MM.1S (cell line): ENCODE data around the gene PTPRN2.

ENCODE experiments used
- DNase-seq: peaks from one replicate; pipeline ENCODE4 v3.0.0-alpha.2; 2015
- H2AFZ ChIP-seq: fragments of 300-600 bp; sonication (generic); 2 replicates; pipeline ENCODE4 v1.6.0; 2016; ENCODE audit warnings: antibody characterized with exemption, low read length
- H3F3A ChIP-seq: fragments of 300-600 bp; sonication (generic); 2 replicates; pipeline ENCODE4 v1.6.1; 2016; ENCODE audit warnings: mild to moderate bottlenecking, antibody characterized with exemption, low read length, moderate library complexity, mixed read lengths; ENCODE audit not compliant: insufficient read depth
- H3K27ac ChIP-seq: fragments of 300-600 bp; sonication (generic); 2 replicates; pipeline ENCODE4 v1.5.1; 2016; ENCODE audit warnings: mild to moderate bottlenecking, low read length
- H3K27me3 ChIP-seq: fragments of 300-600 bp; sonication (generic); replicated peaks from 2 replicates; pipeline ENCODE4 v1.6.0; 2016; ENCODE audit warnings: low read length; ENCODE audit not compliant: insufficient read depth
- H3K36me3 ChIP-seq: fragments of 300-600 bp; sonication (generic); replicated peaks from 2 replicates; pipeline ENCODE4 v1.6.1; 2016; ENCODE audit warnings: mild to moderate bottlenecking, low read length, mixed read lengths; ENCODE audit not compliant: insufficient read depth
- H3K4me1 ChIP-seq: fragments of 300-600 bp; sonication (generic); 2 replicates; pipeline ENCODE4 v1.6.1; 2016; ENCODE audit warnings: low read length, mixed read lengths
- H3K4me2 ChIP-seq: fragments of 300-600 bp; sonication (generic); 2 replicates; pipeline ENCODE4 v1.6.0; 2016; ENCODE audit warnings: low read depth, low read length
- H3K4me3 ChIP-seq: fragments of 300-600 bp; sonication (generic); 2 replicates; pipeline ENCODE4 v1.5.1; 2016; ENCODE audit warnings: low read length, mixed read lengths
- H3K79me2 ChIP-seq: fragments of 300-600 bp; sonication (generic); 2 replicates; pipeline ENCODE4 v1.6.1; 2016; ENCODE audit warnings: mixed run types, low read length, mixed read lengths
- H3K9ac ChIP-seq: fragments of 300-600 bp; sonication (generic); 2 replicates; pipeline ENCODE4 v1.6.1; 2016; ENCODE audit warnings: low read length, mixed read lengths
- H3K9me2 ChIP-seq: fragments of 300-600 bp; sonication (generic); replicated peaks from 2 replicates; pipeline ENCODE4 v1.6.1; 2016; ENCODE audit warnings: mild to moderate bottlenecking, low read length, mixed read lengths; ENCODE audit not compliant: insufficient read depth
- H3K9me3 ChIP-seq: fragments of 300-600 bp; sonication (generic); replicated peaks from 2 replicates; pipeline ENCODE4 v1.6.1; 2016; ENCODE audit warnings: mild to moderate bottlenecking, low read length, mixed read lengths; ENCODE audit not compliant: insufficient read depth
- H4K20me1 ChIP-seq: fragments of 300-600 bp; sonication (generic); 2 replicates; pipeline ENCODE4 v1.6.1; 2016; ENCODE audit warnings: mild to moderate bottlenecking, low read length, moderate library complexity, mixed read lengths; ENCODE audit not compliant: insufficient read depth
- CTCF ChIP-seq: fragments of 300-600 bp; sonication (generic); IDR thresholded peaks from 2 replicates; pipeline ENCODE4 v1.5.1; 2016; ENCODE audit warnings: antibody characterized with exemption, low read length, mixed read lengths
- EZH2 ChIP-seq: fragments of 300-600 bp; sonication (generic); optimal IDR thresholded peaks from 2 replicates; pipeline ENCODE3; 2017; ENCODE audit warnings: low read depth, mild to moderate bottlenecking, antibody characterized with exemption, low read length, mixed read lengths
- EZH2phosphoT487 ChIP-seq: fragments of 300-600 bp; sonication (generic); IDR thresholded peaks from 2 replicates; pipeline ENCODE4 v1.6.1; 2018; ENCODE audit warnings: antibody characterized with exemption, low read length

The PTPRN2 gene

GRCh38 chr7:158321936-158322615 lies 265.5 kb downstream of the PTPRN2 start:
- Histone ChIP-seq H3K9me2 (no peaks in the 10 kb centered on the region), H3K27me3 (peaks cover 50% of the 10 kb centered on the region), H2AFZ (no peak overlapping the region), H3K79me2 (no peaks in the 10 kb centered on the region), H3F3A (no peaks in the 10 kb centered on the region), H4K20me1 (no peaks in the 10 kb centered on the region), H3K27ac (no peak overlapping the region), H3K4me3 (no peak overlapping the region), H3K9me3 (no peaks in the 10 kb centered on the region), H3K4me2 (no peak overlapping the region), H3K4me1 (no peaks in the 10 kb centered on the region), H3K9ac (no peak overlapping the region), H3K36me3 (no peaks in the 10 kb centered on the region)
- DNase-seq, result no peak
- TF ChIP-seq EZH2 (no peak), EZH2phosphoT487 (no peak), CTCF (no peak)

GRCh38 chr7:158321056-158321700 lies 266.4 kb downstream of the PTPRN2 start:
- H3K4me3 ChIP-seq, result no peak overlapping the region
- no peaks in the 10 kb centered on the region for H3F3A ChIP-seq
- no peak overlapping the region for H2AFZ ChIP-seq
- H3K4me1 ChIP-seq, result no peaks in the 10 kb centered on the region
- H3K9ac ChIP-seq, result no peak overlapping the region
- H3K79me2 ChIP-seq, result no peaks in the 10 kb centered on the region
- no peaks in the 10 kb centered on the region for H3K9me2 ChIP-seq
- no peak for TF ChIP-seq EZH2
- TF ChIP-seq CTCF, result no peak
- no peak for TF ChIP-seq EZH2phosphoT487
- no peak overlapping the region for H3K27ac ChIP-seq
- H3K36me3 ChIP-seq, result no peaks in the 10 kb centered on the region
- peaks cover 59% of the 10 kb centered on the region for H3K27me3 ChIP-seq
- no peaks in the 10 kb centered on the region for H4K20me1 ChIP-seq
- DNase-seq, result no peak
- no peak overlapping the region for H3K4me2 ChIP-seq
- no peaks in the 10 kb centered on the region for H3K9me3 ChIP-seq

GRCh38 chr7:158320328-158320727 lies 267.3 kb downstream of the PTPRN2 start:
- Histone ChIP-seq H3K27me3 (peaks cover 66% of the 10 kb centered on the region), H3K4me1 (no peaks in the 10 kb centered on the region), H3K9me2 (no peaks in the 10 kb centered on the region), H3K9ac (no peak overlapping the region), H3K36me3 (no peaks in the 10 kb centered on the region), H4K20me1 (no peaks in the 10 kb centered on the region), H3K27ac (no peak overlapping the region), H3F3A (no peaks in the 10 kb centered on the region), H3K79me2 (no peaks in the 10 kb centered on the region), H2AFZ (no peak overlapping the region), H3K4me2 (no peak overlapping the region), H3K4me3 (no peak overlapping the region), H3K9me3 (no peaks in the 10 kb centered on the region)
- TF ChIP-seq EZH2phosphoT487 (no peak), EZH2 (no peak), CTCF (no peak)
- no peak for DNase-seq
